Left lung (tissue), 10 donors: ENCODE measurements around the gene GRIFIN. TPM values are rescaled to one million over a fixed set of nuclear protein-coding genes. Genes with fewer than 3 reads are reported as not detected.

Experiments
- ATAC-seq: fragments of 200-7000 bp; cut with Tn5 transposase; one replicate; pipeline ENCODE4 v1.9.1; 2020; ENCODE audit warnings: moderate library complexity
- DNase-seq, 4 donors: peaks; one replicate each; pipeline ENCODE4 v3.0.0-alpha.2; 2013 to 2020
- H3K27ac ChIP-seq, 2 donors: fragments of 200-600 bp; sonication (generic) in 1 of 2; one replicate each; pipeline versions ENCODE4 v1.5.0 to v1.8.0; 2020 to 2021
- H3K27me3 ChIP-seq, 2 donors: fragments of 200-600 bp; sonication (generic) in 1 of 2; one replicate each; pipeline versions ENCODE4 v1.5.0 to v1.8.0; 2020 to 2021
- H3K36me3 ChIP-seq, 2 donors: fragments of 200-600 bp; sonication (generic) in 1 of 2; one replicate each; pipeline versions ENCODE4 v1.5.0 to v1.8.0; 2020 to 2021
- H3K4me1 ChIP-seq, 2 donors: fragments of 200-600 bp; one replicate each; pipeline ENCODE4 v1.8.0; 2021
- H3K4me3 ChIP-seq, 2 donors: fragments of 200-600 bp; sonication (generic) in 1 of 2; one replicate each; pipeline versions ENCODE4 v1.5.0 to v1.8.0; 2020 to 2021; ENCODE audit warnings: mild to moderate bottlenecking in 1 of 2
- H3K9me3 ChIP-seq, 2 donors: fragments of 200-600 bp; sonication (generic) in 1 of 2; one replicate each; pipeline versions ENCODE4 v1.5.0 to v1.8.0; 2020 to 2021
- intact Hi-C, 2 donors: fragments of 100-400 bp; cut with DNase I; formaldehyde crosslinking; loops; one replicate each; pipeline versions ENCODE4 v1.11.2 to v1.14.2; 2022
- polyA plus RNA-seq, 6 donors: library from polyadenylated mRNA; unstranded; fragments of 120-200 nt; gene quantifications; one replicate each; pipeline ENCODE4 v1.2.1, GENCODE V29; 2013; ENCODE audit not compliant: insufficient read length in 6 of 6
- total RNA-seq, 2 donors: library from RNA; stranded (reverse); fragmentation: NEBNext Ultra II Directional; extraction: Animal tissue kit (Norgen Biotek cat#: 25700); gene quantifications; one replicate each; pipeline ENCODE4 v1.2.1, GENCODE V29; 2021
- TF ChIP-seq, protein P1 (sequence below), 2 donors: fragments of 200-600 bp; sonication (generic) in 1 of 2; IDR thresholded peaks; one replicate each; pipeline versions ENCODE4 v1.5.0 to v1.8.0; 2021; ENCODE audit warnings: antibody characterized with exemption in 2 of 2
- donor health status: DM: no; HTN: yes; CAD: no.
- donor health status: DM: no; HTN: no; CAD: no.

Gene GRIFIN
- total and polyA plus RNA-seq, 8 donors: 0.22 to 0.31 (median 0.26) TPM; not detected in 5

DNA sequence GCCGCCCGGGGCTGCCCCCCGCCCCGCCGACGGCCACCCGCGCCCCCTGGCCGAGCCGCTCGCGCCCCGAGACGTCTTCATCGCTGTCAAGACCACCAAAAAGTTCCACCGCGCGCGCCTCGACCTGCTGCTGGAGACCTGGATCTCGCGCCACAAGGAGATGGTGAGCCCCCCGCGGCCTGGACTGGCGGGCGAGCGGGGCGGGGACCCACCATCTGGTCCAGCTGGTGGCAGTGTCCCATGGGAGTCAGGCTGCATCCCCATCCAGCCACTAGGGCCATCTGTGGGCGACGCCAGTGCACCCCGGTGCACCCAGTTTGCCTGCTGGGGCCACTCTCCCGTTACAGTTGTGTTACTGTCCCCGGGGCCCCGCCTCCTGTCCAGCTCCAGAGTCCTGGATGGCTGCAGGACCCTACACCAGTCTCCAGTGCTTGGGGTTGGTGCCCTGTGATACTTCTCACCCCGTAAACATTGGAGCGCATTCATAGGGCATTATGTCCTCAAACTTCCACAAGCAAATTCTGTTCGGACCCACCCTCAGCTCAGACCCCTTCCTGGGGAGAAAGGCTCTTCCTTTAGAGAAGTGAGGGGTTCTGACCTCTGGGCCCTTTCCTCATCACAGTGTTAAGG, 44.0 kb upstream of the GRIFIN start:
- TF ChIP-seq, protein P1, sequence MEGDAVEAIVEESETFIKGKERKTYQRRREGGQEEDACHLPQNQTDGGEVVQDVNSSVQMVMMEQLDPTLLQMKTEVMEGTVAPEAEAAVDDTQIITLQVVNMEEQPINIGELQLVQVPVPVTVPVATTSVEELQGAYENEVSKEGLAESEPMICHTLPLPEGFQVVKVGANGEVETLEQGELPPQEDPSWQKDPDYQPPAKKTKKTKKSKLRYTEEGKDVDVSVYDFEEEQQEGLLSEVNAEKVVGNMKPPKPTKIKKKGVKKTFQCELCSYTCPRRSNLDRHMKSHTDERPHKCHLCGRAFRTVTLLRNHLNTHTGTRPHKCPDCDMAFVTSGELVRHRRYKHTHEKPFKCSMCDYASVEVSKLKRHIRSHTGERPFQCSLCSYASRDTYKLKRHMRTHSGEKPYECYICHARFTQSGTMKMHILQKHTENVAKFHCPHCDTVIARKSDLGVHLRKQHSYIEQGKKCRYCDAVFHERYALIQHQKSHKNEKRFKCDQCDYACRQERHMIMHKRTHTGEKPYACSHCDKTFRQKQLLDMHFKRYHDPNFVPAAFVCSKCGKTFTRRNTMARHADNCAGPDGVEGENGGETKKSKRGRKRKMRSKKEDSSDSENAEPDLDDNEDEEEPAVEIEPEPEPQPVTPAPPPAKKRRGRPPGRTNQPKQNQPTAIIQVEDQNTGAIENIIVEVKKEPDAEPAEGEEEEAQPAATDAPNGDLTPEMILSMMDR (IDR thresholded peaks at IDR 0.05): no peak
- H3K4me1 ChIP-seq: peaks cover 41 to 64% of the 10 kb centered on the region in 2 donors
- H3K36me3 ChIP-seq: peaks cover 0 to 5% of the 10 kb centered on the region in 2 donors
- intact Hi-C loops: no loop called here
- H3K27me3 ChIP-seq: peaks cover 0 to 16% of the 10 kb centered on the region in 2 donors
- H3K27ac ChIP-seq: peak overlapping the region in 1 of 2 donors; percentile 82
- ATAC-seq (no peak), DNase-seq (peak in 2 of 4 donors; percentile 61 to 89)
- H3K4me3 ChIP-seq: peak overlapping the region; percentile 37 to 81
- no peaks in the 10 kb centered on the region for H3K9me3 ChIP-seq

DNA sequence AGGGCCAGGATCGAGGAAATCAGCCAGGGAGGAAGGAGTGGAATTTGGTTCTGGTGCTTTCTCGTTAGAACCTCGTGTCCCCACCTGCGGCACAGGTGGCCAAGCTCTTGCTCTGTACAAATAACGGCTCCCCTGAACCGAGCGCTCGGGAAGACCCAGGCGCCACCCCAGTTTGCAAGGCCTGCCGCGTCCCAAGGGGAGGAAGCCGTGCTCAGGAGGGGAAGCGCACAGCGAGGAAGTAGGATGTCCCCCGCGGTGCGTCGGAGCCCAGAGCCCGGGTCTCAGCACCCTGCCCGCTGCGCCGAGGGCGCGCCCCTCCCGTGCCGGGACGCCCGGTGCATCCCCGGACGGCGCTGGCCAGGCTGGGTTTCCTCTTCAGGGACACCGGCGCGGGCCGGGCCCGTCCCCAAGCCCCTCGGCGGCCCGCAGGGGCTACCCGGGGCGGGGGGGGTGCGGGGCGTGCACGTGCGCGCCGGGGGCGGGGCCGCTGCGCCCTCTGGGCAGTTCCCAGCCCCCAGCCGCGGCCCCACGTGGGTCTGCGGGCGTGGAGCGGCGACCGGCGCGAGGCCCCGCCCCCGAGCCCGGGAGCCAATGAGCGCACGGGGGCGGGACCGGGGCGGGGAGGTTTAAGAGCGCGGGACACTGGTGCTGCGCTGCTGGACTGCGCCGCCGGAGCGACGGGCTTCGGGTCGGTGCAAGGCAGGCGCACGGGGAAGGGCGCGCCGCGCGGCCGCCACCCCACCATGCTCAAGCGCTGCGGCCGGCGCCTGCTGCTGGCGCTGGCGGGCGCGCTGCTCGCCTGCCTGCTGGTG, 43.1 kb upstream of the GRIFIN start, which contains the start of gene LFNG:
Gene LFNG, plus strand, starts transcription at position 656 of the 812 bp plus-strand sequence. Its CDS starts 88 bp downstream, at position 744.
- Histone ChIP-seq H3K27me3 (peaks cover 0 to 16% of the 10 kb centered on the region in 2 donors), H3K9me3 (no peaks in the 10 kb centered on the region), H3K4me1 (peaks cover 32 to 55% of the 10 kb centered on the region in 2 donors), H3K27ac (peak within 1 kb of the TSS; percentile 14 to 82), H3K4me3 (peak within 1 kb of the TSS; percentile 40 to 81), H3K36me3 (no peaks in the 10 kb centered on the region)
- ATAC-seq (peak; percentile 73), DNase-seq (peak; percentile 82 to 94 (median 91))
- TF ChIP-seq, protein P1 (IDR thresholded peaks at IDR 0.05): no peak
- intact Hi-C loops: no loop called here

DNA sequence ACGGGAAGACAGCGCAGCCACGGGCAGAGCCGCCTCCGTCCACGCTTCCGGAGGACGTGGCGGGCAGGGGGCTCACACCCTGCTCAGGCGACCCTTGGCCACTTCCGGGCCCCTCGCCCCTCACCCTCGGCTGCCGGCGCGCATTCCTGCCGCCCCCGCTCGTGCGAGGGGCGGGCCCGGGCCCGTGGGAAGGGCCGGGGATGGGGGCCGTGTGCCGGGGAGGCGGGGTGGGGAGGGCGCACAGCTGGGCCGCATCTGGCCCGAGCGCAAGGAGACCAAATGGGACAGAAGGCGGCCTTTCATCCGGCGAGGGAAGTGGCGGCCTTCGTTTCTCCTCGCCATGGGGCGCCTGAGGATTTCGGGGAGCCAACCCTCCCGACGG, 42.5 kb upstream of the GRIFIN start:
- peaks cover 0 to 16% of the 10 kb centered on the region in 2 donors for H3K27me3 ChIP-seq
- H3K27ac ChIP-seq: peak overlapping the region; percentile 14 to 74
- DNase-seq: no peak
- TF ChIP-seq, protein P1 (IDR thresholded peaks at IDR 0.05): no peak
- H3K4me3 ChIP-seq: peak overlapping the region; percentile 40 to 81
- no peaks in the 10 kb centered on the region for H3K9me3 ChIP-seq
- H3K4me1 ChIP-seq: peaks cover 26 to 49% of the 10 kb centered on the region in 2 donors
- intact Hi-C loops: no loop called here
- no peaks in the 10 kb centered on the region for H3K36me3 ChIP-seq
- no peak for ATAC-seq

DNA sequence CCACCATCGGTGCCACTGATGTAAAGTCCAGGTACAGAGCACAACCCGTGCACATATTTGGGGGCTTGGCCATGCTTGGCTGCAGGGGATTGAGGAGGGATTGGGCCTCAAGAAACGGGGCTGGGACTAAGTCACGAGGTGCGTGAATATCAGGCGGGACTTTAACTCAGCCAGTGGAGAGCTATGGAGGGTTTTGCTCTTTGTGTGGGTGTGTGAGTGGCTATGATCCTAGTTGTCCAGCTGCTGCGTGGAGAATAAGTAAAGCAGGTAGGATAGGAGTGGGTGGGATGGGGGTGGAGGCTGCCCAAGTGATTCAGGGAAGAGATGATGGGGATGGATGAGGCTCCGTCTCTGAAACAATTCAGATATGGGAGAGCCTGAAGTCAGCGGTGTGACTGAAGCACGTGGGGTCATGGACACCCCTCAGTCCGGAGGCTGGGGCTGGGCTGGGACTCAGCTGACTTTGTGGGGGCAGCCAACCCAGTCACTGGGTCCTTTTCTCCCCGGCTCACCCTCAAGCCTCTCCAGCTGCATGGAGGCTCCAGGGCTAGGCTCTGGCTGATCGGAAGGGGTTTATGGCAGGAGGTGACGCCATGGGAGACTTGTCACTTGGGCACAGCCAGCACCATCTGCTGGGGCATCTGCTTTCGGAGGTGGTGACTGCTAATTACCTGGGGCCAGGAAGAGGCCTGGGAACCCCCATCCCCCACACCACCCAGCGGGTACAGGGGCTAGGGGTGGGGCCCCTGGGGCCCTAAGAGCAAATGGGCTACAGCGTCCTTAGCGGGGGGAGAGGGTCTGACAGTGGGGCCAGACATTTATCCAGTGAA, 41.7 kb upstream of the GRIFIN start:
- ATAC-seq (no peak), DNase-seq (no peak)
- TF ChIP-seq, protein P1 (IDR thresholded peaks at IDR 0.05): no peak
- Histone ChIP-seq H3K4me3 (no peak overlapping the region), H3K27ac (no peak overlapping the region), H3K4me1 (peaks cover 18 to 40% of the 10 kb centered on the region in 2 donors), H3K9me3 (no peaks in the 10 kb centered on the region), H3K27me3 (peaks cover 0 to 16% of the 10 kb centered on the region in 2 donors), H3K36me3 (no peaks in the 10 kb centered on the region)
- intact Hi-C loops: no loop called here
